Iris pigment epithelial cell (primary cell): Measurements from ENCODE around the gene ONECUT2.

Experiments used
- DNase-seq: peaks from one replicate; pipeline ENCODE4 v3.0.0-alpha.2; 2011; ENCODE audit warnings: low read depth

The ONECUT2 gene

DNA sequence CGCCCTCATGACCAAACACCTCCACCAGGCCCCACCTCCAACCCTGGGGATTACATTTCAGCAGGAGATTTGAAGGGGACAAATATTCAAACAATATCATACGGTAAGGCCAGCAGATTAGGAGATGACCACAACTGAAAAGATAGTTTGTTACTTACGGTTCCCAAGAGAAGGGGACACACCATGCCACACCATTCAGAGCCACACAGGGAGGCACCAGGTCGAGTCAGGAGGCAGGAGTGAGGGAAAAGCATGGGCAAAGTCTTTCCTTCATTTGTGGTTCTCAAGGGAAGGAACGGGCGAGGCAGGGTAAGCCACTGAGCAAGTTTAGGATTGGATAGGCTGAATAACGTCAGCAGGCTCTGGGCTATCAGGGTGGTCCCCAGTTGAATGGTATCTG lies 94.0 kb downstream of the ONECUT2 start:
- no peak for DNase-seq

DNA sequence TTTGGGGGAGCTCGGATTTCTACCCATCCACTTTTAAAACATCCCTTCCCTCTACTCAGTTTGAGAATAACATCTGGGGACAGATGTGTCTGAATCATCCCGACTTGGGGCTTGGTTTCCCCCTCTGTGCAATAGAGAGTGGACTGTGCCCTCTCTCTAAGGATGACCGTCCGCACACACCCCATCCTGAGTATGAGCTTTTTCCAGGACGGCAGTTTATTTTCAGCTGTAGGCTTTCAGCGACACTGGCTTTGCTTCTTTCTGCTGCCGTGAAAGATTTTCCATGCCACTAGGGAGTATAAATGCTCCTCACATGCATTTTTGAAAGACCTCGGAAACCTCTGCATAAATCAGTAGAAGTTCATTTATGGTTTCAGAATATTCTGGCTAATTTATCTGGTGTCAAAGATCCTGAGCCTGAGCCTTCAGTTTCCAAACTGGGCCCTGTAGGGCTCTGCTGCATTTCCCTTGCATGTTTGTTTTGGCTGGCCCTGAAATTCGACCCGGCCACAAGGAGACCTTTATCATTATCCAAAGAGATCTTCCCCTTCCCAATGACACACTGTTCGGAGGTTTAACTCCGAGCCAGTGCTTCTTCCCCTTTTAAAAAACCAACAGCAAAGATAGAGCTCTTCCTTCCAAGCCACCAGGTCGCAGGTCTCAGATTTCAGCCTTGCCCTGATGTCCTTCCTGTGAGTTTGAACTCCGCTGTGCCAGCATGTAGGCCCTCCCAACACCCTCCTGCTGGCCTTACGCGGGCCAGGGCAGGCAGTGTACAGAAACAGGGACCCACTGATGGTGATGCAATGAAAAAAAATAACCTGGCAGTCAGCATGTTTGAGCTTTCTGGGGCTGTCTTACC lies 98.1 kb downstream of the ONECUT2 start:
- DNase-seq, result peak; percentile 14

DNA sequence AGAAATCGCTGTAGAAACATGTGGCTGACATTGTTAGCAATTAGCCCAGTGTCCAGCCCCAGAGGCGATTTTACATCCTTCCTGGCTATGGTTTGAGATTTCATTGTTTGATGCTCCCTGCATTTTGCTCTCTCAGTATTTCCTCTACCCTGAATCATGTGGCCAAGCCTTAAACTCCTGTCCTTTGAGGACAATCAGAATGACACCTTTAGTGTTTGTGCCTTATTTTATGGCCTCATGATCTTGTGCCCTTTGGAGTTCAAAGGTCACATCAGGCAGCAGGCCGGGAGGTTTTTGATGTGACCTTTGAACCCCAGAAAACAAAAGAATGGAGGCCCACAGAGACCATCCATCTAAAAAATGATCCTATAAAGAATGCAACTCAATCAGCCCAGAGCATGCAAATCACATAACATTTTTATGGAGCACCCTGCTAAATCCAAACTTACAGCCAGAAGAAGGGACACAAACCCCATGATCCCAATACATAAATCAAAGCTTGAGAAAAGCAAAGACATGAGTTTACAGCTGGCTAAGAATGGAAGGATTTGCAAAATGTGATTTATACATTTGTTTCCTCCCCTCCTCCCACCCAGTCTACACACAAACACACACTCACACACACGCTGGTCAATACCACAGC lies 98.8 kb downstream of the ONECUT2 start:
- no peak for DNase-seq

DNA sequence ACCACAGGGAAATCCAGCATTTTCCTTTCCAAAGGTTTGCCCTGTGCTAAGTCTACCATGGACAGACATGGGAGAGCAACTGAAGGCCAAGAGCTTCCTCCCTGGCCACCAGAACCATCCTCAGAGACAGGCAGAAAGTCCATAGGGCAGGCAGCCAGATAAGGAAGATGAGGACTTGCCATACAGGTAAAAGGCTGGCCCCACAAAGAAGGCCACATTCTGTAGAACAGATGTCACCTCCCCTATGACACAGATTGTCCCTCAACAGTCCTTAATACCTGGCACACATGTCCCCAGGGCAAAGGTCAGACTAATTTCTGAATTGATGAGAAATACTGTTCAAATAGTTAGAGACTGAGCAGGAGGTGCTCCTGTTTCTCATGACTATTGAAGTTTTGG lies 99.3 kb downstream of the ONECUT2 start:
- DNase-seq, result no peak

DNA sequence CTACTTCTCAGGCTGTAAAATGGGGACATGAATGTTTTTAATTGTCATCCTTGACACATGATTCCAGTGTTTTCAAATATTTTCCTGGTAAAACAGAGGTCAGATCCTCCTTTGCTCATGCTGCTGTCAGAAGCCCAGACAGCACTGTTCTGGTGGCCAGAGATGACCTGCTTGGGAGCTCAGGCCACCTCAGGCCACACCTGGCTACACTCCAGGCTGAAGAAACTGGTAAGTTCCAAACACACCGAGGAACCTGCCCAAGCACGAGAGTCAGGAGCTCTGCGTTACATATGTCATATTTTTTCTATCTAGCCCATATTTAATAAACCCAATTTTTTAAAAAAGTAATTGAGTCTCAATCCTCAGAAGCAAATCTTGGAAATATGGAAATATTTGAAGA lies 103.4 kb downstream of the ONECUT2 start:
- no peak for DNase-seq

DNA sequence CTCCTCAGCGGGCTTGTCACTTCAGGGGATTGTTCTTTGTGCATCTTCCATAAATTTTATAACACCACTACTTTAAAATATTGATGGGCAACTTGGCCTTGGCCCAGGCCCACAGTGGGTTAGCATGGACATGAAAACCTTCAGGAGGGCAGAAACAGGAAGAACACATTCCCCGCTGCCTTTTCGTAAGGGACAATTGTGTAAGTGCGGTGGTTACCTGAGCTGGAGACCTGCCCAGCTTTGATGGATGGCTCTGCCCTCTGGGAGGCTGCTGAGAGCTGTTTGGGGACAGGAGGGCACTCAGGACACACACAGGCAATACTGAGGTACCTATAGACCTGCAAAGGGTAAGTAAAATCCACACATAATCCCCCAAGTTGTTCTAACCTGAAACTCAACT lies 104.5 kb downstream of the ONECUT2 start:
- no peak for DNase-seq
